C4-2B (cell line): ENCODE results near the gene RAB3B.

ENCODE experiments used
- H3K27ac ChIP-seq: fragments of 450-650 bp; 2 replicates; pipeline ENCODE4 v1.5.1; 2017
- ZFX ChIP-seq: fragments of 450-650 bp; IDR thresholded peaks from 2 replicates; pipeline ENCODE4 v1.6.1; 2017
- TF ChIP-seq, protein P1 (sequence below): fragments of 450-650 bp; conservative IDR thresholded peaks from 2 replicates; pipeline ENCODE4 v1.5.1; 2017; ENCODE audit warnings: mild to moderate bottlenecking

Gene RAB3B

DNA sequence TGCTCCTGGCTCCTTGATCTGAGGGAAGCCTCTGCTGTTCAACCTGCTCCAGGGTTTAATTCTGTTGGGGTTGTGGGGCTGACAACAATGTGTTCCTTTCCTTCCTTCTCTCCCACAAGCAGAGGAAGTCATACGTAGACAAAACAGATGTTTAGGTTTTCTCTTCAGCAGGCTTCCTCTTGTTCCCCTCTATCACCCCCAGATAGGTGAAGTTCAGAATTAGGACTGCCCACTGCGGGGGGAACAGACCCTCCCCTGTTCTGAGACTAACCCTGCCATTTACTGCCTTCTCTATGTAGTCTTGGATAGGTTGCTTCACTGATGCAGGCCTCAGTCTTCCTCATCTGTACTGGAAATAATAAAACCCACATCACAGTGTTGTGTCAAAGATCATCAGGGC lies 82.0 kb downstream of the RAB3B start:
- TF ChIP-seq, protein P1, sequence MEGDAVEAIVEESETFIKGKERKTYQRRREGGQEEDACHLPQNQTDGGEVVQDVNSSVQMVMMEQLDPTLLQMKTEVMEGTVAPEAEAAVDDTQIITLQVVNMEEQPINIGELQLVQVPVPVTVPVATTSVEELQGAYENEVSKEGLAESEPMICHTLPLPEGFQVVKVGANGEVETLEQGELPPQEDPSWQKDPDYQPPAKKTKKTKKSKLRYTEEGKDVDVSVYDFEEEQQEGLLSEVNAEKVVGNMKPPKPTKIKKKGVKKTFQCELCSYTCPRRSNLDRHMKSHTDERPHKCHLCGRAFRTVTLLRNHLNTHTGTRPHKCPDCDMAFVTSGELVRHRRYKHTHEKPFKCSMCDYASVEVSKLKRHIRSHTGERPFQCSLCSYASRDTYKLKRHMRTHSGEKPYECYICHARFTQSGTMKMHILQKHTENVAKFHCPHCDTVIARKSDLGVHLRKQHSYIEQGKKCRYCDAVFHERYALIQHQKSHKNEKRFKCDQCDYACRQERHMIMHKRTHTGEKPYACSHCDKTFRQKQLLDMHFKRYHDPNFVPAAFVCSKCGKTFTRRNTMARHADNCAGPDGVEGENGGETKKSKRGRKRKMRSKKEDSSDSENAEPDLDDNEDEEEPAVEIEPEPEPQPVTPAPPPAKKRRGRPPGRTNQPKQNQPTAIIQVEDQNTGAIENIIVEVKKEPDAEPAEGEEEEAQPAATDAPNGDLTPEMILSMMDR, result no peak
- TF ChIP-seq ZFX, result no peak
- no peak overlapping the region; the same call in 1 of the 2 replicates for H3K27ac ChIP-seq

DNA sequence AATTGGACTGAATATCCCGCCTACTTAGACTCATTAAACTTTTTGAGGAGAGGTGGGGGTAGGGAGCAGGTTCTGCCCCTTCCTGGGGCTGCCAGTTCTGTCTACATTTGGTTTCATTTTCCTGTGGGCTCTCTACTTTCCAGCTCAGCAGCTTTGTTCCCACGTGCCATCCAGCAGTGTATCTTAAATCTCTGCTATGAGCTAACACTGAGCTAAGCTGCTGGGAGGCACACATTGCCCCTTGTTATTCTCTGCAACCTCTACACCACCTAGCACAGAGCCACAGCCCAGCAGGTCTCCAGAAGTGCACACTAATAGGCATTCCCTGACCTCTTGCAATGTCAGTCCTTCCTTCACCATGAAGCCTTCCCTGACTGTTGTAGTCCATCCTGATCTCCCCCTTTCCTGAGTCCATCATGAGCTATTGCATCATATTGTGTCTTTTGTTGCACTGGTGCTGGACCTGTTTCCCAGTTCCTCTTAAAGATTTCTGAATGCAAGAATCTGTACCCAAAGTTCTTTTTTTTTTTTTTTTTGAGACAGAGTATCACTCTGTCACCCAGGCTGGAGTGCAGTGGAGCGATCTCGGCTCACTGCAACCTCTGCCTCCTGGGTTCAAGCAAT lies 83.3 kb downstream of the RAB3B start:
- H3K27ac ChIP-seq, result no peak overlapping the region
- no peak for TF ChIP-seq ZFX
- TF ChIP-seq, protein P1, result no peak

DNA sequence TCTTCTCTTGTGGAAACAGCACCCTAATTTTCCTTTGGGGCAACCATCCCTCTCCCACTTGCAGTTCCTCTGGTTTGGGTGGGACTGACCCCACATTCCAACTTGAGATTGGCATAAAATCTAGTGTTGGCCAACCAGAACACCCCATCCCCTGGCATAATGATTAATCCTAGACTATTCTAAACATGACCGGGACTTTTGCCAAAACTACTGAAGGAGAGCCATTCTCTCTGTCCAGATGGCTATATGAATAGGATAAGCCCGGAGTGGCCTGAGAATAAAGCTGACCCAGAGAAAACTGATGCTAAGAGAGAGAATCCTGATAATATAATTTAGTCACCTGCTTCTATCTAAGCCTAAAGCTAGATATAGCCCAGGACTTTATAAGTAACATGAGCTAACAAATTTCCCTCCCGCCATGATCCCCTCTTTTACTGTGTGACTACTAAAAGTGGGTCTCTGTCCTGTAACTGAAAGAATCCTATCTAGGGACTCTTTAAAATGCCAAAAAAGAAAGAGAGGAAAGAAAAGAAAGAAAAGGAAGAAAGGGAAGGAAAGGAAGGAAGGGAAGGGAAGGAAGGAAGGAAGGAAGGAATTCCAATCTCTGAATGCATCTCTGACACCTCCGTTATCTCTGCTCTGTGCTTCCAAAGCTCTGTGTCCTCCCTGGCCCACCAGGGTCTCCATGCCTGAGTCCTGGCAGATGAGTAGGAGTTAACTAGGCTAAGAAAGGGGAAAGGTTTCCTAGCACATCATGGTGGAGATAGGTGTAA lies 84.0 kb downstream of the RAB3B start:
- no peak overlapping the region for H3K27ac ChIP-seq
- no peak for TF ChIP-seq ZFX
- TF ChIP-seq, protein P1, result no peak

DNA sequence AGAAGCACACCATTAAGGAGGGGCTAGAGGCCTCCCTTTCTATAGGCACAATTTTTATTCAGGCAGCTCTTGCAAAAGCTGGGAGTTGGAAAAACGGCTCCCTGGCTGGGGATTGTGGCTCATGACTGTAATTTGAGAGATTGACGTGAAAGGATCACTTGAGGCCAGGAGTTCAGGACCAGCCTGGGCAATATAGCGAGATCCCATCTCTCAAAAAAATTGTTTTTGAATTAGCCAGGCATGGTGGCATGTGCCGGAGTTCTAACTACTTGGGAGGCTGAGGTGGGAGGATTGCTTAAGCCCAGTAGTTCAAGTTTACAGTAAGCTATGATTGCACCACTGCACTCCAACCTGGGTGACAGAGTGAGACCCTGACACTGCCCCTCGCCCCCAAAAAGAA lies 88.0 kb downstream of the RAB3B start:
- TF ChIP-seq, protein P1, result no peak
- TF ChIP-seq ZFX, result no peak
- H3K27ac ChIP-seq, result no peak overlapping the region

DNA sequence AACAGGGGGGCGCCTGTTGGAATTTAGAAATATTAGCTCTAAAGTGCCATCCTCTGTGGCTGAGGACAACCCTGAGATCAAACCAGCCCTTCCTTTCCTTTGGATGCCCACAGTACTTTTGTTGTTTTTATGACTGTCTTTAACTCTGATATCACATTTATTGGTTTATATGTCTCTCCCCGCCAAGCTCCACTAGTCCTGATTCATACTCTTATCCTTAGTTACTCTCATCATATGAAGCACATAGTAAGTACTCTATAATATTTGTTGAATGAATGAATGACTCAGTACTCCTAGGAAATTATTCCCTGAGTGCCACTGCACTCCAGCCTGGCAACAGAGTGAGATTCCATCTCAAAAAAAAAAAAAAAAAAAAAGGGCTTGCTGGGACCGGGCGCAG lies 89.3 kb downstream of the RAB3B start:
- H3K27ac ChIP-seq, result no peak overlapping the region
- TF ChIP-seq, protein P1, result no peak
- TF ChIP-seq ZFX, result no peak

DNA sequence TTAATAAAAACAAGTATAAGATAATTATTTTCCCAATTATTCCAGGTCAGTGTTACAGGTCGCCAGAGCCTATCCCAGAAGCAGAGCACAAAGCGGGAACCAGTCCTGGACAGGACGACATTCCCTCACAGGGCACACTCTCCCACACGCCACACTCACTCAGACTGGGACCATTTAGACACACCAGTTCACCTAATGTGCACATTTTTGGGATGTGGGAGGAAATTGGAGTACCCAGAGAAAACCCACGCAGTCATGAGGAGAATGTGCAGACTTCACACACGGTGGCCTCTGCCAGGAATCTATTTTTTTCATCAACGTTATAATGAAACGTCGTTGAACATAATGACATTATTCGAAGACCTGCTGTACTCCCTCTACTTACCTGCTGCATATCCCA lies 91.5 kb downstream of the RAB3B start:
- no peak for TF ChIP-seq ZFX
- TF ChIP-seq, protein P1, result no peak
- no peak overlapping the region for H3K27ac ChIP-seq

DNA sequence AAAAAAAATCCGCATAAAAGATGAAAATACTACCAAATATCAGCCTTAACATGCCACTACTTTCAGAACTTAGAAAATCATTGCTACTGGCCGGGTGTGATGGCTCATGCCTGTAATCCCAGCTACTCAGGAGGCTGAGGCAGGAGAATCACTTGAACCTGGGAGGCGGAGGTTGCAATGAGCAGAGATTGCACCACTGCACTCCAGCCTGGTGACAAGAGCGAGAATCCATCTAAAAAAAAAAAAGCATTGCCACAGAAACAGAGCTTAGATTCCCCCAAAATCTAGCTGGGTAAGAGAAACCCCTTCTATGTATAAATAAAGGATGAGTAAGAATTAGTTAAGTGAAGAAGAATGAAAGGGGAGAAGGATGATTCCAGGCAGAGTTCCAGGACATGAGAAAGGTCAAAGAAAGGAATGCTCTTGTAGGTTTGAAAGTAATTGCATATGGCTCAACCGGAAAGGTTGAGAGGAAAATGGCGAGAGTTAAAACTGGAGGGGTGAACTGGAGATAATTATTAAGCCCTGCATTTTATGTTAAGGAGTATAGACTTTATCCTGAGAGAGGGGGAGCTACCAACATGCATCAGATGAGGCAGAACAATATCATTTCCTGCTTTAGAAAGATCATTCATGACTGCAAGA lies 92.3 kb downstream of the RAB3B start:
- no peak overlapping the region for H3K27ac ChIP-seq
- TF ChIP-seq, protein P1, result no peak
- TF ChIP-seq ZFX, result no peak
